Measurements from ENCODE around the gene SIPA1L3. TPM values are rescaled to one million over a fixed set of nuclear protein-coding genes. Genes with fewer than 3 reads are reported as not detected.

SIPA1L3 gene
- total RNA-seq, 1 donor from 2014 or later, result 8.8 TPM

DNA sequence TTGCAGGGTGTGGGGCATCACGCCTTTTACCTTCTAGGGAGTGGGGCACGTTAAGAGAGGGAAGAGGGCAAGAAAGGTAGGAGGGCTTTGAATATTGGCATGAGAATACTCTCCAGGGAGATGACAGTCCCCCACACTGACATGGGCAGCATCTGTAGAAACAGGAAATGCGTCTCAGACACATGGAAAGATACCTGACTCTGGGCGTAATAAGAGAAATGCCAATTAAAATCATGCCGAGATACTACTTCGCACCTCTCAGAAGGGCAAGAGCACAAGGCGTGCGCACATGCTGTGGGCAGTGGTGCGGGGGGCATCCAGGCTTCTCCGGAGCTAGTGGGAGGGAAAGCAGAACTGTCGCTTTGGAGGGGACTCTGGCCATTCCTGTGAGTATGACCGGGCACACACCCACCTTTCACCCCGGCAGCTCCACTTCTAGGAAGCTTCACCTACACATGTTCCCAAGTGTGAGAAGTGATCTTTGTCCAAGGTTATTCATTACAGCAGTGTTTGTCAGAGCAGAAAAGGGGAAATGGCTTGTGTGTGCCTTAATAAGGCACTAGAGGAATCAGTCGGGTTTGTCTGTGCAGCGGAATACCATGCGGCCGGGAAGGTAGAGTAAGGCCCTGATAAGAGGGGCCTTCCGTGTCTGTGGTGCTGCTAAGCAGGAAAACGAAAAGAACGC is 99.5 kb downstream of the SIPA1L3 start:
- Histone ChIP-seq H3K4me3 (no peak overlapping the region), H3K27me3 (ENCODE audit: low read depth) (no peaks in the 10 kb centered on the region), H3K27ac (replicated peaks) (no peak overlapping the region), H3K36me3 (no peaks in the 10 kb centered on the region), H3K4me1 (peaks cover 28% of the 10 kb centered on the region), H3K9me3 (replicated peaks) (no peaks in the 10 kb centered on the region)
- TF ChIP-seq, protein P1, sequence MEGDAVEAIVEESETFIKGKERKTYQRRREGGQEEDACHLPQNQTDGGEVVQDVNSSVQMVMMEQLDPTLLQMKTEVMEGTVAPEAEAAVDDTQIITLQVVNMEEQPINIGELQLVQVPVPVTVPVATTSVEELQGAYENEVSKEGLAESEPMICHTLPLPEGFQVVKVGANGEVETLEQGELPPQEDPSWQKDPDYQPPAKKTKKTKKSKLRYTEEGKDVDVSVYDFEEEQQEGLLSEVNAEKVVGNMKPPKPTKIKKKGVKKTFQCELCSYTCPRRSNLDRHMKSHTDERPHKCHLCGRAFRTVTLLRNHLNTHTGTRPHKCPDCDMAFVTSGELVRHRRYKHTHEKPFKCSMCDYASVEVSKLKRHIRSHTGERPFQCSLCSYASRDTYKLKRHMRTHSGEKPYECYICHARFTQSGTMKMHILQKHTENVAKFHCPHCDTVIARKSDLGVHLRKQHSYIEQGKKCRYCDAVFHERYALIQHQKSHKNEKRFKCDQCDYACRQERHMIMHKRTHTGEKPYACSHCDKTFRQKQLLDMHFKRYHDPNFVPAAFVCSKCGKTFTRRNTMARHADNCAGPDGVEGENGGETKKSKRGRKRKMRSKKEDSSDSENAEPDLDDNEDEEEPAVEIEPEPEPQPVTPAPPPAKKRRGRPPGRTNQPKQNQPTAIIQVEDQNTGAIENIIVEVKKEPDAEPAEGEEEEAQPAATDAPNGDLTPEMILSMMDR (IDR thresholded peaks at IDR 0.05; ENCODE audit: borderline replicate concordance), result no peak
- intact Hi-C loops (cut with micrococcal nuclease), result no loop called here
- DNase-seq, result no peak

DNA sequence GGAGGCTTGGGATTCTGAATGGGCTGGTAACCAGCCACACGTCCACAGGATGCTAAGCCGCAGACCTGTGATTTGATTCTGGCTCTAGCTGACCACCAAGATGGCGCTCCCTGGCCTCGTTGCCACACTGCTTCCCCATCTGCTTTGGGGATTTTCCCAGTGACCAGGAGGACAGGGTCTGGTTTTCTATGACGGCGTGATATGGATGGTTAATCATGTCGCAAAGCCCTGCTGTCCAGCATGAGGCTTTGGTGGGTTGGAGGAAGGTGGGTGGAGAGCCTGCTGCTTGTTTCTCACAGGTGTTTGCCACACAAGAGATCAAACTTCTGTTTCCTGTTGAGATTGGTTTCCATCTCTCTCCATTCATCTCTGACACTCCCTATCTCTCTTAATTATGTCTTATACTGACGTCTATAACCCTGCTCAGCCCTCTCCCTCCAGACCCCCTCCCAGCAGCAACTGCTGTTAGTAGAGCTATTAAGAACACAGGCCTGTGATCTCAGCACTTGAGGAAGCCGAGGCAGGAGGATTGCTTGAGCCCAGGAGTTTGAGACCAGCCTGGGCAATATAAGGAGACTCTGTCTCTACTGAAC is 102.7 kb downstream of the SIPA1L3 start:
- no peaks in the 10 kb centered on the region for H3K36me3 ChIP-seq
- TF ChIP-seq, protein P1 (IDR thresholded peaks at IDR 0.05; ENCODE audit: borderline replicate concordance), result no peak
- intact Hi-C loops (cut with micrococcal nuclease), result no loop called here
- H3K4me3 ChIP-seq, result no peak overlapping the region
- no peaks in the 10 kb centered on the region for H3K9me3 ChIP-seq (replicated peaks)
- peaks cover 7% of the 10 kb centered on the region for H3K4me1 ChIP-seq
- no peak for DNase-seq
- no peak overlapping the region for H3K27ac ChIP-seq (replicated peaks)
- no peaks in the 10 kb centered on the region for H3K27me3 ChIP-seq (ENCODE audit: low read depth)

DNA sequence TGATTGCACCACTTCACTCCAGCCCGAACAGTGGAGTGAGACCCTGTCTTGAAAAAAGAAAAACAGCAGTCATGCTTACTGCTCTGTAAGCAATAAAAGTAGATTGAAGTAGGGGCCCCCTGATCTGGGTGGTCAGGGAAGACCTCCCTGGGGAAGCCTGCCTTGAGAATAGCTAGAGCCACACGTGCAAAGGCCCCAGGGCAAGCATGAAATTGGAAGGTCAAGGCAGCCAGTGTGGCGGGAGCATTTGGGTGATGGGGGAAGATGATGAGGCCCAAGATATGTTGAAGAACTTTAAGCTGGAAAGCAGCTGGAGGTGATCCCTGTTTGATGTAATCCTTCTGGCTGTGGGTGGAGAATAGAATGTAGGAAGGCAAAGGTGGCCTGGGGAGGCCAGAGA is 104.4 kb downstream of the SIPA1L3 start:
- no peak overlapping the region for H3K4me3 ChIP-seq
- no peaks in the 10 kb centered on the region for H3K27me3 ChIP-seq (ENCODE audit: low read depth)
- no peak for DNase-seq
- TF ChIP-seq, protein P1 (IDR thresholded peaks at IDR 0.05; ENCODE audit: borderline replicate concordance), result no peak
- no peaks in the 10 kb centered on the region for H3K36me3 ChIP-seq
- no peaks in the 10 kb centered on the region for H3K9me3 ChIP-seq (replicated peaks)
- H3K4me1 ChIP-seq, result no peaks in the 10 kb centered on the region
- intact Hi-C loops (cut with micrococcal nuclease), result no loop called here
- H3K27ac ChIP-seq (replicated peaks), result no peak overlapping the region

DNA sequence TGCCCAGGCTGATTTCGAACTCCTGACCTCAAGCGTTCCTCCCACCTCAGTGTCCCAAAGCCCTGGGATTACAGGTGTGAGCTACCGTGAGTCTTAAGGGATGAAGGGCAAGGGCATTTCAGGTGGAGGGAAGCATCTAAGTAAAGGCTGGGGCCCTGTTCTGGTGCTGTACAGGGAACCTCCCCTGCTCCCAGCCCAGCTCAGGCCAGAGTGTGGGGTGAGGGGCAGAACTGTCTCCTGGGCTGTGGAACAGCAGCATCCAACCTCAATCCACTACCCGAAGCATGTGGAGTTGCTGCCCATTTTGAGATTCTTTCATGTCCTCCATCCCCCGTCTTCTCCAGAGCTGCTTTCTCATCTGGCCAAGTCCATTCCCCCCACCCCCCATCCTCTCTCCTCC is 105.3 kb downstream of the SIPA1L3 start:
- no peak overlapping the region for H3K27ac ChIP-seq (replicated peaks)
- TF ChIP-seq, protein P1 (IDR thresholded peaks at IDR 0.05; ENCODE audit: borderline replicate concordance), result no peak
- DNase-seq, result no peak
- no peak overlapping the region for H3K4me3 ChIP-seq
- no peaks in the 10 kb centered on the region for H3K36me3 ChIP-seq
- H3K4me1 ChIP-seq, result no peaks in the 10 kb centered on the region
- no peaks in the 10 kb centered on the region for H3K27me3 ChIP-seq (ENCODE audit: low read depth)
- intact Hi-C loops (cut with micrococcal nuclease), result no loop called here
- H3K9me3 ChIP-seq (replicated peaks), result no peaks in the 10 kb centered on the region

DNA sequence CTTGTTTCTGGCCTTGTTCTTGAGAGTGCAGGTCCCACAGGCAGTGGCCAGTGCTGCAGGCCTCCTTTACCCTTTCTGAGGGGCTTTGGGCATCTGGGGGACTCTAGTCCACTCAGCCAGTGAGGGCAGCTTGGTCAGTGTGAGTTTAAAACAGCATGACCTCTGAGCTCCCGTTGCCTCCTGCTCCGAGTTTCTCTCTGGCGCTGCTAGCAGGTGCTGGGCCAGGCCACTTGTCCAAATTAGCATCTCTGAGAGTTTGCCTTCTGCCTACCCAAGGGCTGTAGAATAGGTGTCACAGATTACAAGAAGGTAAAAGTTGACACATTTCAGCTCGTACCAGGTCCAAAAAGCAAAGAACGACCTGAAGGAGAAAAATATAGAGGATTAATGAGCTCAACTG is 105.9 kb downstream of the SIPA1L3 start:
- DNase-seq, result no peak
- no peak overlapping the region for H3K27ac ChIP-seq (replicated peaks)
- no peaks in the 10 kb centered on the region for H3K36me3 ChIP-seq
- intact Hi-C loops (cut with micrococcal nuclease), result no loop called here
- no peak overlapping the region for H3K4me3 ChIP-seq
- no peaks in the 10 kb centered on the region for H3K27me3 ChIP-seq (ENCODE audit: low read depth)
- TF ChIP-seq, protein P1 (IDR thresholded peaks at IDR 0.05; ENCODE audit: borderline replicate concordance), result no peak
- no peaks in the 10 kb centered on the region for H3K4me1 ChIP-seq
- no peaks in the 10 kb centered on the region for H3K9me3 ChIP-seq (replicated peaks)
